Measurements from ENCODE around the gene SYT17.

SYT17 gene

DNA sequence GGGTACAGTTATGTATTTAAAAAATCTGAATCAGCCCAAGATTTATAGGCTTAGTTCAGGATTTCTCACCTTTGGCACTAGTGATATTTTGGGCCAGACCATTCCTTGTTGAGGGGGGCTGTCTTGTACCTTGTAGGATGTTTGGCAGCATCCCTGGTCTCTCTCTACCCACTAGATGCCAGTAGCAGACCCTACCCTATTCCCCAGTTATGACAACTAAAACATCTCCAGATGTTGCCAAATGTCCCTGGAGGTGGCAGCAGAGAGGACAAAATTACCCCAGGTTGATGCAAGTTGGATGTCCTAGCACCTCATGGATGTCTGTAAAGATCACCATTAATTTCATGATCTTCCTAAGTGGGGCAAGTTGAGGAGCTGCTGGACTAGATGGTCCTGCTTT is 45.8 kb downstream of the SYT17 start:
- DNase-seq: no peak

DNA sequence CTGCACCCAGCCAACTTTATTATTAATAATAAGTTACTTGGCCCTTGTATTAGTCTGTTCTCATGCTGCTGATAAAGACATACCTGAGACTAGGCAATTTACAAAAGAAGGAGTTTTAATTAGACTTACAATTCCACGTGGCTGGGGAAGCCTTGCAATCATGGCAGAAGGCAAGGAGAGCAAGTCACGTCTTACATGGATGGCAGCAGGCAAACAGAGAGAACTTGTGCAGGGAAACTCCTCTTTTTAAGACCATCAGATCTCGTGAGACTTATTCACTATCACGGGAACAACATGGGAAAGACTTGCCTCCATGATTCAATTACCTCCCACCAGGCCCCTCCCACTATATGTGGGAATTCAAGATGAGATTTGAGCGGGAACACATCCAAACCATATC is 47.7 kb downstream of the SYT17 start:
- DNase-seq: no peak

DNA sequence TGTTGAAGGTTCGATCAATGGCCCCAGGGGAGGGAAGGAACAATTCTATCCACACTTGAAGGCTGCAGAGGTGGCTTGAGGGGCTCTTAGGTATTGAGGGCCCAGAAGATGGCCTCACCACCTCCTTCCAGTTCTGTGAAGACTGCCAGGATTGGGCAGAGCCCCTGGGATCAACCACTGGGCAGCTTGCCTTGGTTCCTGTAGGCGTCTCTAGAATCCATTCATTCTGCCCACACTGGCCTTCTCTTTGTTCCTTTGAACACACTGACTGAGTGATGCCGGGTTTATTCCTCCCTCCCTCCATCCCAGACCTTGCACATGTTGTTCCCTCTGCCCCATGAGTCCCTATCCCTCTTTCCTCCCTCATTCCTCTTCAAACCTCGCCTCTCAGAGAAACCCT is 50.5 kb downstream of the SYT17 start:
- peak in 2 of 56 donors; percentile 14 to 16 for DNase-seq

DNA sequence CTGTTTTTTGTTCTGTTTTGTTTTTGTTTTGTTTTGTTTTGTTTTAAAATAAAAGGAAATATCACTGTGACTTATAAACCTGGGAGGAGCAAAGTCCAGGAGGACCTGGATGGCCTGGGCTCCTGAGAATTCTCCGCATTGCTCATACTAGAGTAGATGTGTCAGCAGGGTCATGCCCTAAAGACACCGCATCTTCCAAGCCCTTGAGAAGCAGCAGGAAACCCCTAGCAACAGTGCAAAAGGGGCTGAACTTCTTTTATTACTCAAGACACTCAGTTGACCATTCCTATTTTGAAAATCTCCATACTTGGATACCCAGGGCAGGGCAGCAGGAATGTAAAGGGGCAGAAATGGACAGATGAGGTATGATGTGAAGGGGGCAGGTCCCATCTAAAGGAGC is 51.8 kb downstream of the SYT17 start:
- DNase-seq: no peak

DNA sequence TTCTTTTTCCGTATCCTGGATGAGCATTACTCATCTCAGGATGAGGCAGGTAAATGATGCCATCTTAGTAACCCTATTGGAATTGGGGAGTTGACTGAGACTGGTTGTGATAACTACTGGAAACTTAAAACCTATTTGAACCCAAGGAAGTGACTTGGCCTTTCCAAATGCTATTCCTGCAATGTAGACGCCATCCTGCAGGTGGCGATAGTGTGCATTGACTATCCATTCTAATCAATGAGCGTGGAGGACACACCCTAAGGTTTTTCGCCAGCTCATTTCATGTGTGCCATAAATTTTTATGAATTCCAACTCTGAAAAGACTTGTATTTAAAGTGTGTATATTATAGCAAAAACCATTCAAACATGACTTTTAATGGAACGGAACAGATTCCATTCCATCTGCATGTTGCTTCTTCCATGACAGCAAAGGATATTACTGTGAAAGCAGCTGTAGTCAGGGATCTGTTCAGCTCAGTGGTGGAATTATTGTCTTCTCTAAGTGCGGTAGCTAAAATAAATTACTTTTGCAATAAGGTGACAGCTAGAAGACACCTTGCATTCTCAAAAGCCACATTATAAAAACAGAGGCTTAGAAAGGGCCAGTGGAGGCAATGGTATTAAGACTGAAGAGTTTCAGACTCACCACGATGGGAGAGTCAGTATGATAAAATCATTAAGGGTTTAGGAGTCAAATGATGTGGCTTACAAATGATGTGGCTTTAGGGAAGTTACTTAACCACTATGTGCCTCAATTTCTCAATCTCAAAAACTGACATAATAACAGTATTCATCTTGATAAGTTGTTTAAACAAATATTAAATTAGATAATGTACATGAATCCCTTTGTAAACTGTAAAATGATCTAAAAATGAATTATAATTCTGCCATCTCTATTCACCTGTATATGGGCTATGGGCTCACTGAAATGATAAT is 55.5 kb downstream of the SYT17 start:
- DNase-seq: no peak

DNA sequence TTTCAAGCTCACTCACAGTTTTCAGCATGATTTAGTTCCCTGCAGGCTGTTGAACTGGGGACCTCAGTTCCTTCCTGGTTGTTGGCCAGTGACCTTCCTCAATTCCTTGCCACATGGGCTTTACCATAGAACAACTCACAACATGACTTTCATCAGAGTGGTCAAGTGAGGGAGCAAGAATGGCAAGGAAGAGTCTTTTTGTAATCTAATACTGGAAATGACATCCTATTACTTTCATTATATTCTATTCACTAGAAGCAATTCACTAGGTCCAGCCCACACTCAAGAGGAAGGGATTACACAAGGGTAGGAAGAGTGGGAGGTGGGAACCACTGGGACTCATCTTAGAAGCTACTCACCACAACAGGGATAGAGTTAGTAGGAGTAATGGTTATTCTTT is 57.6 kb downstream of the SYT17 start:
- no peak for DNase-seq

DNA sequence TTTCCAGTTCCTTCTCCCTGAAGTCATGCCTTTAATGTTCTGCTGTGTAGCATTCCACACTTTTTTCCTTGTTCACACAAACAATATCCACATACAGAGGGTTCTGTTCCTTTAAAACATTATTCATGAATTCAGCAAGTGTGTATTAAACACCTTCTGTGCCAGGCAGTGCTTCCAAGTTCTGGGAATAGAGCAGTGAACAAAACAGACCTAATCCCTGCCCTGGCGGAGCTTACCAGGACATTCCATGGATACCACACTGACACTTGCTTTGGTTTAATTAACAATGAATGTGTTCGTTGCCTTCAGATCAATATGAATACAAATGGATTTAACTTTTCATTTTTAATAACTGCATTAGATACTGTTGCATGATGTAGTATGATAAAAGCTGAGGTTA is 59.6 kb downstream of the SYT17 start:
- DNase-seq: peak in 2 of 56 donors; percentile 6 to 7

DNA sequence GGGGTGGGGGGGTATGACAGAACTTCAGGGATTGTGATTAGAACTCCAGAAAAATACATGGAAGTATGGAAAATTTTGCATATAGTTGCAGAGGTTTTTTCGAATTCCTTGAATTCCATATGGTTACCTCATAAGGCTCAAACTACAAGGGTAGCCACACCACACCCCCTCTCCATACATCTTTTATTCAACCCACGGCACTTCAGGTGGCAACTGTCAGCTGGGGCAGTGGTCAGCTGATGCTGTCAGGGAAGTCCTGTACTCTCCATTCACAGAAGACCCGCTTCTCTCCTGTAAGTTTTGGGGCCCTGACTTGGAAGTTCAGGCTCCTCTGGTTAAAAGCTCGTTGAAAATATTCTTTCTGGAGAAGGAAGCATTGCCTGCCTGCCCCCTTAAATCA is 60.0 kb downstream of the SYT17 start:
- no peak for DNase-seq

DNA sequence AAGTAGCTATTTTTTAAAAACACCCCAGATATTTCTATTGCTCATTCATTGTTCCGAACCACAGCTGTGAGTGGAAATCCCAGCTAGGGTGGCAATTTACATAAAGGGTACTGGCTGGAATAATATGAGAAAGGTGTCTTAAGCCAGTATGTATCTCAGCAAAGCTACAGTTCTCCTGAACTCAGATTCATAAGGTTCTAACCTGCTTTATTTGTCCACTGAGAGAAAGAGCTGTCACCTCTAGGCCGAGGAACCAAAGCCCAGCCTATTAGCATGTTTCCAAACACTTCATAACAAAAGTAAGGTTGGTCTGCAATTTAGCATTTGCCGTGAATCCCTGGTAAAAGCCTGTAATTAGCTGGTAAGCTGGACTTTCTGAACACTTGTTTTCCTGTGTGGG is 60.5 kb downstream of the SYT17 start:
- DNase-seq: no peak

DNA sequence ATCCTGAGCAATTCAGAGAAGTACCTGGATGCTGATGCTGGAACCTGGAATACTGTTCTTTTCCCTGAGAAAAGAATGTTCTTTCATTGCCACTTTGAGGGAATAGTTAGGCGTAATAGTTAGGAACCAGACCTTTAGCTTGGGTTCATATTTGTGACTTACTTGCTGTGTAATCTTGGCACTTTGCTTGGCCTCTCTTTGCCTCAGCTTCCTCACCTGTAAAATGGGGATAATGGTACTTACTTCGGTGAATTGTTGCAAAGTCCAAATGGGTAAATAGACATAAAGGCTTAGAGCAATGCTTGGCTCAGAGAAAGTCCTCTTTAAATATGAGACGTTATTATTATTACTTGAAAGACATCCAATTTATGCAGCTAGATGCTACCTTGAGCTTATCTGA is 62.5 kb downstream of the SYT17 start:
- DNase-seq: no peak

DNA sequence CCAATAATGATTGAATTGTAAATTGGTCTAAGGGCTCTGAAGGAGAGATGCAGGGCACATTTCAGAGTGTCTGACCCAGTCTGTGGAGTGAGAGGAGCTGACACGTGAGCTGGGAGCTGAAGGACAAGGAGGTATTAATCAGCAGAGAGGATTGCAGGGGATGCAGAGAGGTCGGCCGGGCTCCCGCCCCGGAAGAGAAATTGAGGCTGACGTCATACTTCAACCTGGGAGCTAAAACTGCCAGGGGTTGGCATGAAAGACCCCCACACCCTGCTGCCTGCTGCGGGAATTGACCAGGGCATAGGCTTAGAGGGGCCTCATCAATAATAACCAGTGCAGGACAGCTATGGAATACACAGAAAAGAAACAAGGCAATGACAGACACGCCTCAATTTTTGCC is 63.8 kb downstream of the SYT17 start:
- DNase-seq: no peak

DNA sequence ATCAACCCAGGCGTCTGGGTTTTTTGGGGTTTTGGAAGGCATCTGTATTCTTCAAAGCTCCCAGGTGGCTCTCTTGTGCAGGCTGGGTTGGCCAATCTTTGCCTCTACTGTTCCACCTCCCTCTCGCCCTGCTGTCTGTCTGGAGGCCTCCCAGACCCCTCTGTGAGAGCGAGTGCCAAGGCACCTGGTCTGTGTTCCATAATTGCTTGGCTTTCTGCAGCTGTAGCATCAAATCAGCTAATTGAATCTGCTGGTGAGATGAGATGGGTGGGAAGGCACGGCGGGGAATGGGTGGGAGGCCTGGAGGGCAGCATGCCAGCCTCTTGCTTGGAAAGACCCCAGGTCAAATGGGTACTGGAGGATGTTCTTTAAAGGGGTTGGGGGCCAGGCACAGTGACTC is 64.9 kb downstream of the SYT17 start:
- DNase-seq: no peak

DNA sequence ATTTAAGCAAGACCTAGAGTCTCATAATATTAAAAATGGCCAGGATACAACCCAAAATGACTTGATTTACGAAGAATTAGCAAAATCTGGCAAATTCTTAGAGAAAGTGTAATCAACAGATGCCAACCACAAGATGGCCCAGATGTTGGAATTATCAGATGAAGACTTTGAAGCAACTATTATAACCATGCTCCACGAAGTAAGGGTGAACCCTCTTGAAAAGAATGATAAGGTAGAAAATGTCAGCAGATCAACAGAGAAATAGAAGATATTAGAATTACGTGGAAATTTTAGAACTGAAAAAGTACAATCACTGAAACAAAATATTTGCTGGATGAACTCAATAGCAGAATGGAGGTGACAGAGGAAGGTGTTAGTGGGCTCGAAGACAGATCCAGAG is 67.4 kb downstream of the SYT17 start:
- no peak for DNase-seq

DNA sequence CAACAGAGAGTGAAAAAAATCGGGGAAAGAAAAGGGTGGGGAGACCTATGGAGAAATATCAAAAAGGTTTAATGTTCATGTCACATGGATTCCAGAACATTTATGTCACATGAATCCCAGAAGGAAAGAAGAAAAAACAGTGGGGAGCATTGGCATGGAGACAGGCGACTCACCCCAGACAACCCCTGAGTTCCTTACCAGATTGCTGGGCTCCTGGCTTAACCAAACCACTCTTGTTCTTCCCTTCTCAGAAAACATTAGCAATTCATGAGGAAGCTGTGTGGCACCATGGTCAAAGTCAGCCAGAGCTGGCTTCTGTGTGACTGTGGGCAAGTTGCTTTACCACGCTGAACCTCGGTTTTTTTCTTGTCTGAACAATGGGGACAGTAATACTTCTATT is 67.8 kb downstream of the SYT17 start:
- no peak for DNase-seq

DNA sequence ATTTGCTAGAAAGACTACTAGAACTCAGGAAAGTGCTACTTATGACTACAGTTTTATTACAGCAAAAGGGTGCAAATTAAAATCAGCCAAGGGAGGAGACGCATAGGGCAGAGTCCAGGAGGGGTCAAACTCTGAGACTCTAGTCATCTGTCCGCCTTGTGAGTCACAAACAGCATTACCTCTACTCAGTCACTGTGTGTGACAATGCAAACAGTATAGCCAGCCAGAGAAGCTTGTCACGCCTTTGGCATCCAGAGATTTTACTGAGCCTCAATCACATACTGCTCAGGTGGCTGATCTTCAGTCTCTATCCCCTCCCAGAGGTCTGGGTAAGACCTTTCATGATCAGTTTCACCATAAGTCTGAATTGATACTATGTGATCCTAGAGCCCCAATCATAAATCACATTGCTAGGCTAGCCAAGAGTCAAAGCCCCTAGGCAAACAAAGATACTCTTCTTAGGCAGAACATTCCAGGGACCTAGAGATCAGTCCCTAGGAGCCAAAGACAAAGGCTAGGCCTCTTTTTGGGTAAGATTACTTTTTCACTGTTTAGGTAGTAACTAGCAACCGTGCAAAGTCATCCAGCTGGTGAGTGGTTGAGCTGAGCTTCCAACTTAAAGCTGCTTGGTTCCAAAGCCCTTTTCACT is 68.6 kb downstream of the SYT17 start:
- no peak for DNase-seq

DNA sequence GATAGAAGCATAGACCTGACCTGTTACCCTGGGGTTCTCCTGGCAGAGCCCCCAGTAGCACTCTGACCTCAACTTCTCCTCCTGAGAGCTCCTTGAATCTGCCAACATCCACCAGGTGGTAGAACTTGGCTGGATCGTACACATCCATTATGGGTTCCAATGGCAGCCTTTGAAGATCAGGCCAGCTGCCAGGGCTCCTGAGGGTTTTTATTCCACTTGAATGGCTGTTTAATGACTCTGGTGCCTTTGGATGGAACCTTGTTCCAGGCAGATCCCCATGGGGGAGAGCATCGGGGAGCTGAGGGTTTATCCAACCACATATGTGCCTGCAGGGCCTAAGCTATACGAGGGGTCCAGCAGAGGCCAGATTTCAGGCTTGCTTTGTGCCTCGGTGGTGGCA is 70.4 kb downstream of the SYT17 start:
- peak in 2 of 56 donors; percentile 9 to 12 for DNase-seq

DNA sequence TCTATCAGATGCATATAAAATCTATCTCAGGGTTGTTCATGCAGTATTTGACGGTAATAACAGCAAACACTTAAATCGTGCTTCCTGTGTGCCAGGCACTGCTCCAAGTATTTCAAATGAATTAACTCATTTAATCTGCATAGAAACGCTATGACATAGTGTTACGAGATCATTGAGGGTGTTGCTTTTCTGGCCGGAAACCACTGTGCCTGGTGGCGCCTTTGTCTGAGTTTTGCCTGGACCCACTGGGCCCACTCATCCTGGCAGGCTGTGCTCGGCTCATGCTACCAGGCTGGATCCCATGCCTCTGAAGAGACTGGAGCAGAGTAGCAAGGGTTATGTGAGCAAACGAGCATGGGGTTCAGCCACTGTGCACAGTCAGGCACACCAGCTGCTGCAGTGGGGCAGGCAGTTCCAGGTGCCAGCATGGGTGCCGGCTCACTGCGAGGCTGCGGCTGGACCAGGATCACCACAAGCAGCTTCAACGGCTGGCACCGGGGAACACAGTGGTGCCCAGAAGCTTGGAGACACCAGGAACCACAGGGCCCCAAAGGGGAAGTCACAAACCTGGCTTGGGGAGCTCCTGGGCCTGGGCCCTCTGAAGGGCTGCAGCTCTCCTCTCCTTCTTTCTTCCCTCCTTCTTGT is 71.6 kb downstream of the SYT17 start:
- DNase-seq: no peak

DNA sequence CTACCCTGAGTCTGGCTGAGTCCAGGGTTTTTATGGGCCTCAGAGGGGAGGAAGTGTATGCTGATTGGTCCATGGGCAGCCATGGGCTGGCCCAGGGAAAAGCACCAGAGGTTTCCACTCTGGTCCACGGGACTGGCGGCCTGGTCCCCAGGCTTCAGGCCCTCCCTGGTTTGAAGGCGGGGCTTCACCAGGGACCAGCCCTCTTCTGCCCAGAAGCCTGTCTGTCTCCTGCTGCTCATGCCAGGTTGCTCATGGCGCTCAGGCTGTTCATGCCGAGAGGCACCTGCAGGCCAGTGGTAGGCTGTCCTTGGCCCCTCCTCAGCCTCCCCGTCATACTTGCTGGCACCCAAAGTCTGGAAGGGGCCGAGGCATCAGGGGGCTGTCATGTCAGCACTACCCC is 72.5 kb downstream of the SYT17 start:
- DNase-seq: no peak

DNA sequence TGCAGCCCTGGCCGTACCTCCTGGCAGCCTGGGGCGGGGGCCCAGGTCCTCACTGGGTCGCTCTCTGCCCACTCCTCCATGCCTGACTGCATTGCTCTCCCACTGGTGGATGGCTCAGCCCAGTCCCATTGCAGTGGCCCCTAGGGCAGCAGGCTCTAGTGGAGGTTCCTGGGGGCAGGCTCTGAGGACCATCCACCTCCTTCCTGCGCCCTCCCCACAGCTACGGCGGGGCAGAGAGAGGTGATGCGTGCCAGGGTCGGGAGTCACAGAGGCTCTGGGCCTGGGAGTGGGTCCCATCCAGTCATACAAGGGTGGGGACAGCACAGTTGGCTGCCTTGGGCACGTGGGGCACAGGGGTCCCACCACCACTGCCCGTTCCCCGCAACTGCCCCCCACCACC is 73.5 kb downstream of the SYT17 start:
- DNase-seq: no peak

DNA sequence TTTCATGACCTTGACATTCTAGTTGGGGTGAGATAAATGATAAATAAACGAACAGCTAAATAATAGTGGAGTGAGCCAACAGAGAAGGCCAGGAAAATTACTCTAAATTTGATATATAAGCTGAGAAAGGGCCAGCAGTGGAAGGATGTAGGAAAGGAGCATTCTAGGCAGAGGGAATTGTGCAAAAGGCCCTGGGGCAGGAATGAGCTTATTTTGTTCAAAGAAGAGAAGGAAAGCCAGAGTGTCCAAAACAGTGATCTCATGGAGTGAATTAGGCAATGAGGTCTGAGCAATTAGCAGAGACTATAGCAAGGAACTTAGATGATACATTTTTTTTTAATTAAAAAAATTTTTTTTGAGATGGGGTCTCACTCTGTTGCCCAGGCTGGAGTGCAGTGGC is 74.1 kb downstream of the SYT17 start:
- DNase-seq: no peak

DNA sequence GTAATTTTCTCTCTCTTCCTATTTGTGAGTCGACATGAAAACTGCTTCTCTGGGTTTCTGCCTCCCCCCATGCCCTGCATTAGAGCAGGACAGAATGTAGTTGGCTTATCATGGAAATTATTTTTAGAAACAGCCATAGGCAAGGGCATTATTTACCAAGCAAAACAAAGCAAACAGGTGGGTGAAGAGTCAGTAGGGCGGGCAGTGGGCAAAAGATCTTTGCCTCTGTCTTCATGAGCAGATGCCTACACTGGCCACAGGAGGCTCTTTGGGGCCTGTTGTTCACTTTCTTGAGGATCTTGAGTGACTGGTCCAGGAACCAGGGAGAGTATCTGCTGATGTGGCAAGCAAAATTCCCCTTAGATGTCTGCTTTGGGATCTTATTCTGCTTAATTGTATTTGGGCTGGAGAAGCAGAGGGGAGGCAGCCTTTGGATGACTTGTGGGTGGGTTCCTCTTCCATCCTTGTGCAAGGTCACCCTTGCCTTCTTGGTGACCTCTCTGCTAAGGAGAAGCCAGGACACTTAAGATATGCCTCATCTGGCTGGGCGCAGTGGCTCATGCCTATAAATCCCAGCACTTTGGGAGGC is 75.0 kb downstream of the SYT17 start:
- DNase-seq: no peak

DNA sequence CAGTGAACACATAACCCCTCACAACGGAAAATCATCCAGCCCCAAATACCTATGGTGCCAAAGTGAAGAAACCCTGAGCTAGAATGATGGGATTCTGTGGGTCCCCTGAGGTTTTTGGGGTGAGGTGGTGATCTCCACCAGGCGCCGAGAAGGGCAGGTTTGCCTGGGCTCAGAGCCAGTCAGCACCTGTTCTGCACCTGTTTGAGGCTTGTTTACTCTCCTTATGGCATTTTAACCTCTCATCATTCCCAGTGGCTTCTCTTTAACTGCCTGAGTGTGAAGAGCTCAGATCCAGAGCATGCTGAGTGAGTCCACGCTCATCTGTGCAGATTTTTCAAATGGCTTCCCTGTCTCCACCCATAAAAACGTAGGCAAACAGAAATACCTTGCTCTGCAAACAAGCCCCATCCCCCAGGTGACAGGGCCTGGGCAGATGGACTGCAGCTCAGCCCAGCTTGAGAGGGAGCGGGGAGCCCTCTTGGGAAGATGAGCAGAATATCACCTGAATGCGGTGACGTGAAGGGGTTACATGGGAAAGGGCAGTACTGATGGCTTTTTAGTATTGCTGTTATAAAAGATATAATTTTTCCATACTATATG is 77.4 kb downstream of the SYT17 start:
- DNase-seq: no peak
